IPS-NIHi11 (cell line): ENCODE data around the gene TOP2B.

ENCODE experiments used
- DNase-seq: peaks from one replicate; pipeline ENCODE4 v3.0.0; 2012; ENCODE audit warnings: mixed read lengths, low spot score

TOP2B gene

DNA sequence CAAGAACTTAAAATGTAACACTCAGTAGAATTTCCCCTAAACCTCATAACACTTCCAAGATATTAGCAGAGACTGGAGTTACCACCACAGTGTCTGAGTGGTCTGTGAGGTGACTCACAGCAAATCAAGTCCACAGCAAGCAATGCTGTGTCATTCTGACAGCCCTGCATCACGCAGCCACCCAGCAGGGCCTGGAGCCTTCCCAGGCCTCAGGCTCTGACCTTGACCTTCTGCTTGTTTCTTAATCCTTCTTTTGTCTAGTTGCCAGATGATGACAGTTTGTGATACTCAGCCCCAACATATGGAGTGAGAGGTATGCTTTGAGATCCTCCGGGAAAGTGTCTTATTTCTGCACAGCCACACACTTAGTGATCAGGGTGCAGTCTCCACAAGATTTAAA, 82.5 kb downstream of the TOP2B start:
- no peak for DNase-seq

DNA sequence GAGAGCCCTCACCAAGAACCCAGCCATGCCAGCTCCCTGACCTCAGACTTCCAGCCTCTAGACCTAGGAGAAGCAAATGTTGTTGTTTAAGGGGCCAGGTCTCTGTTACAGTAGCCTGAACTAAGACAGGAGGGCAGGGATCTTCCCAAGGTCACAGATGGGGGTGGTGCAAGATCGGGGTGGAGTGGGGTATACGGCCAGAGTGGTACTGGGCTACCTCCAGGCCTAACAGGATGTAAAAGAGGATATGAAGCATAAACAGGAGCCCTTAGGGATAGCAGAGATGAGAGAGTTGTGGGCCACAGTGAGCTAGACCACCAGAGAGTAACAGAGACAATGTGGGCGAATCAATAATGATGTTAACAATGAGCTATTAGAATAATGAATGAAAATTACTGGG, 82.9 kb downstream of the TOP2B start:
- no peak for DNase-seq

DNA sequence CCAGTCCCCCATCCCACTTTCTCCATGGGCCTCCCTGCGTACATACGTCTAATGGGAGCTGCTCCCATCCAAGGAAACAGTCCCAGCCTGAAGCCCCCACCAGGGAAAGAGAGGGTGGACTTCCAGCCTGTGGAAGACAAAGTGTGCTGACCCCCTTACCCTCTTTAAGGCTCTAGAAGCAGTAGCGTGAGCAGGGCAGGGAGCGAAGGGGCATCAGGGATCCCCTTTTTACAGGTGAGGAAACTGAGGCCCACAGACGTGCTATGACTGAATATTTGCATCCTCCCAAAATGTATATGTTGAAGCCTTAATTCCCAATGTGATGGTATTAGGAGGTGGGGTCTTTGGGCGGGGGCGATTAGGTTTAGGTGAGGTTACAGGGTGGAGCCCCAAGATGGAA, 83.4 kb downstream of the TOP2B start:
- no peak for DNase-seq

DNA sequence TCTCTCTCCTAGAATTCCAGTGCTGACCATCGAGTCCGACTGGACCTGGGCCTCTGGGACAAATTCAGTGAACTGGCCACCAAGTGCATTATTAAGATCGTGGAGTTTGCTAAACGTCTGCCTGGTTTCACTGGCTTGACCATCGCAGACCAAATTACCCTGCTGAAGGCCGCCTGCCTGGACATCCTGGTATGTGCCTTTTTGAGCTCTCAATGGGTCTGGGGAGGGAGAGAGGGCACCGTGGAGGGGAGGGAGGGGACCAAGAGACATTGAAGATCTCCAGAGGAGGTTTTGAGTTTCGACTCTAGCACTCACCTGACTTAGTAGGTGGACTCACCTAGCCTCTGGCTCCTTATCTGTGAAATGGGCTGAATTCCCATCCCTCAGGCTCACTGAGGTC, 84.2 kb downstream of the TOP2B start:
- no peak for DNase-seq

DNA sequence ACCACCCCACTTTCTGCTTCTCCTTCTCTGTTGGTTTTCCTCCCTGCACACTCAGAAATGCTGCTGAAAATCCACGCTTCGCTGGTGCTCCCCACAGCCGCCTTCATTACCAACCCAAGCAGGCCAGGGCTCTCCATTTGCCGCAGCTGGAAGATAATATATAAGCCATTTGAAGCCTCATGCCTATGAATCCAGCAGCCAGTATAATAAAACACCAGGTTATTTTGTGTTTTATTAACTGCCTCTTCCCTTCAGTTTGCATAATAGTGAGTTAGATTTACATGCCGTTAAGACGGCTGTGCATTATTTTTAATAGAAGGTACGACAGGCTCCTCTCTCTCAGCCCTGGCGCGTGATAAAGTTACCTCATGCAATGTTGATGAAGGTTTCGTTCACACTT, 86.6 kb downstream of the TOP2B start:
- no peak for DNase-seq

DNA sequence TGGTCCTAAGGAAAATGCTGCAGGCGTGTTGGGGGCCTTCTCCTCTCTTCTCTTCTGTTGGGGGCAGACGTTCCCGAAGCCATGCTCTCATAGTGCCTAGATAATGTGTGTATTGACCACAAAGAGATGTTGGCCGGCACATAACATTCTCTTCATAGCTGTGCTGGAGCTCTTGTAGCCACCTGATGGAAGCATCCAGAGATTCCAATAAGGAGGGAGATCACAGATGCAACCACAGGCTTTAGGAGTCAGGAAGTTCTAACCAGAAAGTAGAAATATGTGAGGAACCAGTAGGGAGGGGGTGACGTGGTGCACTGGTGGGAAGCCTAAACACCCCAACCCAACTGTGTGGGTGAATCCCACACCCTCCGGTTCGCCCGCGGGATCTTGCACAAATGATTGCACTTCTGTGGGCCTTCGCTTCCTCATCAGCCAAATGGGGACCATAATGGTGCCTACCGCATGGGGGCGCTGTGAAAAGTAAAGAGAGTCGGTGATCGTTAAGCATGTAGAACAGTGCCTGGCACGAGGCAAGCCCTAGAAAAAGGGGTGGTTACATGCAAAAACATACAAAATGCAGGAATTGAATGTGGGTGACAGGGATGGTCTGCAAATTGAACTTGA, 87.8 kb downstream of the TOP2B start:
- DNase-seq, result peak; percentile 31

DNA sequence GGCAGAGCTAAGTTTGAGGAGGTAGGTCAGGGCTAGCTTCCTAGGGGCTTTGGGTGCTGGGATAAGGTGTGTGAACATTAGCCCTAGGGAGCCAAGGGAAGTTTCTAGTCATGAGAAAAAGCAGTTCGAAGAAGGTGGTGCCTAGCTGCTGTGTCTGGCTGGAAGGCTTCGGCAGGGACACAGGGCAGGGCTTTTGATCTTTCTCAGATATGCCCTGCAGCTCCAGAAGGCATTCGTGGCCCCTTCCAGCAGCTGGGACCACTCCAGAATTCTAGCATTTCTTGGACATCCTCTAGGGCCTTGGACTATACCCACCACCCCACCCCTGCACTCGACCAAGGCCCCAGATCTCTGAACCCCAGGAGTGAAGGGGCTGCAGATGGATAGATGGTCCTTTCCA, 88.6 kb downstream of the TOP2B start:
- no peak for DNase-seq

DNA sequence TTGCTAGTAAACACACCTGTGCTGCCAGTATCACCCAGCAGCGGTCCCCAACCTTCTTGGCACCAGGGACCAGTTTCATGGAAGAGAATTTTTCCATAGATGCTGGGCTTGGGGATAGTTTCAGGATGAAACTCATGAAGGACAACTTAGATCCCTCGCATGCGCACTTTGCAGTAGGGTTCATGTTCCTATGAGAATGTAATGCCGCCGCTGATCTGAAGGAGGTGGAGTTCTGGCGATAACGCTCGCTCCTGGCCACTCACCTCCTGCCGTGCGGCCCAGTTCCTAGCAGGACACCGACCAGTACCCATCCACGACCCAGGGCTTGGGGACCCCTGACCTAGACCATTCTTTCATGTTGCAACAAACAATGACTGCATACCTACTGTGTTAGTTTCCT, 89.7 kb downstream of the TOP2B start:
- DNase-seq, result no peak

DNA sequence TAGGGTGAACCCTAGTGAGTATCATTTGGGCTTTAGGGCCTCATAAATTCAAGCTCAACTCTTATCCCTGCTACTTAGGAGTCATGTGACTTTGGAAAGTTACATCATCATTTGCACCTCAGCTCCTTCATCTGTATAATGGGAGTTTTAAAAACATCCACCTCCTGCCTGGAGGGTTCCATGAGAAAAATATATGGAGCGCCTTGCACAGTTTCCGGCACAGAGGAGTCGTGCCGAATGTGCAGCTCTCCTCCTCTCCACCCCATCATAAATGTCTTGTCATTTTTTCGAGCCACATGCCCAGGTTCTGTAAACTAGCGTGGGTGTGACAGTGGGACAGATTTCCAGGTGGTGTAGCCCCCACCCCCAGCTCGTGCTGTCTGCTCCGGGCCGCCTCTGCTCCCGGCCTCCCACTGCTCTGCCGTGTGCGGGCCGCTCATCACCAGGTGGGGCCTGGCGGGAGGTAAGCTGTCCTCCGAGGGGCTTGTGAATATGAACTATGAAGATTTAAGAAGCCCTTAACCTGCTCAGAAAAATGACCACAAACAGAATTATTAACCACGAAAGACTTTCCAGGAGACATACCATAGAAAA, 90.4 kb downstream of the TOP2B start:
- DNase-seq, result no peak

DNA sequence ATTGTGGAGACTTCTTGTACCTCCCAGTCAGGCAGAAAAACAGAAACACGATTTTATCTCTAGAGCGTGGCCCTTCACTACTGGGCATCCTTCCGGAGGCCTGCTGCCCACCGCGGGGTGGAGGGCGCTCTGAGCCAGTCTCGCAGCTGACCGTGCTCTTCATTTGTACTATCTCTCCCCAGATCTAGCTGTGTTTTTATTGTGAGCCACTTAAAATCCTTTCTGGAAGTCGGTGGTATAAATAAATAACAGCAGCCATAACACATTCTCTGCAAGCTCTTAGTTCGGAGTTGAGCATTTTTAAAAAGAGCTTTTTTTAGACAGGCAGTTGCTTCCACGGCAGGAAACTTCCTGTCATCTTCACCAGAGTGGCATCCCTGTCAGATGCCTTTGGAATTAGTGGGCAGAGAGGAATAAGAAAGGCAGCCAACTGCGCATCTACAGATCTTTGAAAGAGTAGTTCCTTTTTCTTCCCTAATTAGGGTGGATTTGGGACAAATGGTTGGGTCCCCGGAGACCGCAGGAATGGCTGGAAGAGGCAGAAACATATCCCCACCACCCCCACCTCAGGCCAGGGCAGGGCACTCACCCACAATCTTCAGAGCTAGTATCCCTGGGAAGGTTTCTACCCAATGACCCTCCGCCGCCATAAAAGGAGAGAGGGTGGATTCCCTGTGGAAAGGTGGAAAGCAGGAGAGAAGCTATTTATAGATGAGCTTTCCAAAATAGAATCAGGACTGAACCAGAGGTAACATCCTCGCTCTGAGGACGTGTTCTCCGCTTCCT, 91.1 kb downstream of the TOP2B start:
- DNase-seq, result no peak

DNA sequence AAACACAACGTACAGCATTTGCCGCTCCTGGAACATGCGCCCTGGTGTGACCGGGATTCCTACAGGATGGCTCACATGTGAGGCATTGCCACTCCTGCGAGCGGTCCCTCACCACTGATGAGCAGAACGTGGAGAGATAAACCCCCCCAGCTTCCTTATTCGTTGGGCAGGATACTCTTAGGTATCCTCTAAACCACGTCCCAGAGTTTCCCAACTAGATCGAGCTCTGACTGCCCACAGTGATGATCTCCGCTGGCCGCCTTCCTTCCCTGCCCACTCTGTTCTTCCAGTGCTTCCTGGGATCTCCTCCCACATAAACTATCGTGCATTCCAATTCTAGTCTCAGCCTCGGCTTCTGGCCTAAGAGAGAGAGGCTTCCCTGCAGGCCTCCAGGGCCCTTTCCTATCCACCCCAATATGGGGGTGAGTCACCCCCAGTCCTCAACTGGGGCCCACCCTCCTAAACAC, 91.8 kb downstream of the TOP2B start:
- DNase-seq, result no peak

DNA sequence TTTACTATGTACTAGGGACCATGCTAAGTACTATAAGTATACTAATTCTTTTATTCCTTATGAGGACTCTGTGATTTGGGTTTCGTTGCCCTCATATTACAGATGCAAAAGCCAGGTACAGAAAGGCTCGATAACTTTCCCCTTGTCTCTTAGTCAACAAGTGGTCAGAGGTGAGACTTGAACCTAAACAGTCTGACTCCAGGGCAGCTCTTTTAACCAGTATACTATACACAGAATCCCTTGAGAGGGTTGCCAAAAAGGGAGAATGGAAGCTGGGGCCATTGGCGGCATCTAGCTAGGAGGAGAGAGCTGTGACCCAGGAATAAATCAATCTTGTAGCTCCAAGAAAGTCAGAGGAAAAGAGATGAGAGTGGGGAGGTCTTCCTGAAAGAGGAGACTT, 92.4 kb downstream of the TOP2B start:
- no peak for DNase-seq

DNA sequence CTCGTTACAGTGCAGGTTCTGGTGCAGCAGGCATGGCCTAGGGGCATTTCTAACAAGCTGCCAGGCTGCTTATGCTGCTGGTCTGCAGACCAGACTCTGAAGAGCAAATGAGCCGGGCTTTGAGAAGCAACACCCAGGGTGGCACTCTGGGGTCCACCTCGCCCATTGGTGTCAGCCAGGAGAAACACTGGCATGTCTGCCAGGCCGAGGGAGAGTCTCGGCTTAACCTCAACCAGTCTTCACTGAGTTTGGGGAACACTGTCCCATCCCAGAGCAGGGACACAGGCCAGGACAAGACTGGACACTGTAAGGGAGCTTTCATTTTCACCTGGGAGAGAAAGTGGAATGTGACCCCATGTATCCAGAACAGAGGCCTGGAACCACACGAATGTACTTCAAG, 93.4 kb downstream of the TOP2B start:
- DNase-seq, result no peak

DNA sequence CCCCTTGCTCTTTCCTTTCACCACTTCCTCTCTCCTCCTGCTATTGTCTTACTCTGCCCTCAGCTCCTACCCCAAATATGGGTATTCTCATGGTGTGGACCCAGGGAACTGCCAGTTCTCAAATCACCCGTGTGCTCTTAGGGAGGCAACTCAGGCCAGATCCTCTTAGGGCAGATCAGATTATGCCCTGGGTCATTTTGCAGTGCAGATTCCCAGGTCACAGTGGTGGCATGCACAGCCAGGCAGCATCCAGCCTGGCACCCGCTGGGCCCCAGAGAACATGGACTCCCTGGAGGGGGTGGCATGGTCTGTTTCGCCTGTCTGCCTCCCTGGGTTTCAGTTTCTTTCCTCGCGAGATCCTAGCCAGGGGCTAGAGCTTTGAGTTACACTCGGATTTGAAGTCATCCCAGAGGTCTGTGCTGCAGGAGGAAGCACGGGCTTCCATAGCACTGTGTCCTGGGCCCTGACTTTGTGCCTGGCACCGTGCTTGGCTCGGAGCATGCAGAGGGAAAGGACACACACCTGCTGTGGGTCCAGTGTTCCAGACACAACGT, 96.1 kb downstream of the TOP2B start:
- DNase-seq, result no peak

DNA sequence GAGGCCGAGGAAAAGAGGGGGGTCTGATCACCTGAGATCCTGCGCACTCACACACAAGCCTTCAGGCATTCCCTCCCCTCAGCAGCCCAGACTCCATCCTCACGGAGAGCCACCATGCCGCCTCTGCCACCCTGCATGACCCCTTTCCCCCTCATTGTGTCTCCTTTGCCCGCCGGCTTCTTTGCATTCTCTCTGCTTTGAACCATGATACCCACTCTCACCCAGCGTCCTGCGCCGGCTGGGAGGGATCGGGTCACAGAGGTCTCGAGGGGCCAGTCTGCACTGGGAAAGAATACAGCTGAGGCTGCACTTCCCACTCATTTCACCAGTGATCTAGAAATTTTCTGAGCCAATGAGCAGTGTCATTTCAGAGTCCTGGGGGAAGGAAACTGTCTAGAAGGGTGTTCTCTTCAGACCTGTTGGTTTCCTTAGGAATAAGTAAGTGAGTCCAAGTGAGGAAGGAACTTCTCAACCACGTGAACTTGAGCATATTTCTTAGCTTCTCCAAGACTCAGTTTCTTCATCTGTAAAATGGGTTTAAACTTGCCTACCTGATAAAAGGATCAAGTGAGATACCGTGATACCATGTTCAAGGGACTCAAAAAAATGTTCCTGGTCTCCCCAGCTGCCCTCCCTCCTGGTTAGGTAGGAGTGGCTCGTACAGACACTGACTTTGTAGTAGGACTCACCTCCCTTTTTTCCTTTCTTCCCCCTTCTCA, 96.7 kb downstream of the TOP2B start:
- no peak for DNase-seq

DNA sequence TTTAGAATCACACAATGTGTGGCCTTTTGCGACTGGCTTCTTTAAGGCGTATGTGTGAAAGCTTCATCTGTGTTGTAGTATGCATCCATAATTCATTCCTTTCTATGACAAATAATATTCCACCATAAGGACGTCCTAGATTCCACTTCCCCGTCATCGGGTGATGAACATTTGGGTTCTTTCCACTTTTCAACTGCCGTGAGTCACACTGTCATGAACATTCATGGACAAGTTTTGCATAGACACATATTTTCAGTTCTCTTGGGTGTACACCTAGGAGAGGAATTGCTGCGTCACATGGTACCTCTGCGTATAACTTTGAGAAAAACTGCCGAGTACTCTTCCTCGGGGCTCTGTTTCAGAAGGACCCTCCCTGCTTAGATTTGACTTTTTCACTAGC, 97.3 kb downstream of the TOP2B start:
- DNase-seq, result no peak

DNA sequence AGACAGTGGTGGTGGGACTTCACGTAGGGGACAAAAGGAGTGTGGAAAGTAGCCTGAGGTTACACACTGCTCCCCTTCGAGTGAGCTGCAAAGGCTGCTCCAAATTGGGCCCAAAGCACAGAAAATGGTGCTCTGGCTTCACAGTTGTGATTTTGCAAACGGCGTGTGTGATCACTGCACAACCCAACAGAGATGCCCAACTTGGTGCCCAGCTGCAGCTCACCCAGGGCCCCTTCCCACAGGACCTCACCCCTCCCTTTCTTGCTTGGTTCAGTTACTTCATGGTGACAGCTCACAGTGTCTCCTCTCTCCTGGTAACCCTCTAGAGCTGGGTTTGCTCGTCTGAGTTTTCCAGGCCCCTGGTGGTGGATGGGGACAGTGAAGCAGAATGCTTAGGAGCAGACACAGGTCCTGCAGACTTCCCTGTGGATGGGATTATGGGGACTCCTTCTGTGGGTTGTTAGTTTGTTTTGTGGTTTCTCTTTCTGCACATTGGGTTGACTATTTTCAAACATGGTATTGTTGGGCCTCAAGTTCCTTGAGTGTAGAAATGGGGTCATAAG, 98.3 kb downstream of the TOP2B start:
- DNase-seq, result no peak

DNA sequence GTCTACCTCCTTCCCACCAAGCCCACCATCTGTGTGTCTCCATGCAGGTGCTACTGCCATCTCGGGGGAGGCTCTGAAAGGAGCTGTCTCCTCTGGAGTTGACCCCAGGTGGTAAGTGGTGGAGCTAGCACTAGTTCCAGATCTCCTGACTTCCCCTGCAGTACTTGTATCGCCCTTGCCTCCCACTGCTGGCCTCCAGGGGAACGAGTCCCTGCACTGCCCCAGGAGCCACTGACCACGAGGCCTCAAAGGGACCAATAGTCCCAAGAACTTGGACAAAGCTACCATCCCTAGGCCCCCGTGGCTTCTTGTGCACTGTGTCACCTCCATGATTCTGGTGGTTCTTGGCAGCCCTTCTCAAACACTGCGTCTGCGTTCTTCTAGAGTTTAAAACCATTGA, 98.9 kb downstream of the TOP2B start:
- DNase-seq, result no peak

DNA sequence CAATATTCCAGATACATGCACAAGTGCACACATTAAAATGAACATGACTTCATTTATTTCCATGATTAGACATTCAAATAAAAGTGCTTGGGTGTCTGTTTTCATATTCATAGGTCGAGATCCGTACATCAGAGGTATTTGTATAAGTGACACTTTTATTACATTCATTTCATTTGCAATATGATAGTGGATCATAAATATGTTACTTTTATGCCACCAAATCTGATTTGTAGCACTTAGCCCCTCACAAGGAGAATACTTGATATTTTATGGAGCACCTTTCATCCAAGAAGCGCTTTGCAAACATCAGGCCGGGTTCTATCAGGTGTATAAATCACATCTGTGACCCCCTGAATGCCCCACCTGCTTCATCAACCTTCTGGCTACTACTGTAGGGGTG, 100.6 kb downstream of the TOP2B start:
- DNase-seq, result no peak

DNA sequence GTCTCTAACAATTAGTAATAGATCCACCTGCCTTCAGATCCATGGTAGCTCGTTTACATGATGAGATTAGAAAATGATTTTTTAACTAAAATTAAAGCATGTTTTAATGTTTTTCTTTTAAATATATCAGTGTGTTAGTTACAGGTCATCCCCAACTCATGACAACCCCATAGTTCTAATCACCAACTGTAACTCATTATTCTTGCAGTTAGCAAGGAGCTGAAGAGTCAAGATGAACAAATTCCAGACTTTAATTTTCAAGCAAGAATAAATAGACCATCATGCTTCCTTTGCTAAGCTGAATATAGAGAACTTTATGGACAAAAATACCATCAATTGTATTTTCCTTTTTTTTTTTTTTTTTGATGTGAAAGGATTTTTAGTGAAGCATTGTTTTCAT, 101.1 kb downstream of the TOP2B start:
- DNase-seq, result no peak

DNA sequence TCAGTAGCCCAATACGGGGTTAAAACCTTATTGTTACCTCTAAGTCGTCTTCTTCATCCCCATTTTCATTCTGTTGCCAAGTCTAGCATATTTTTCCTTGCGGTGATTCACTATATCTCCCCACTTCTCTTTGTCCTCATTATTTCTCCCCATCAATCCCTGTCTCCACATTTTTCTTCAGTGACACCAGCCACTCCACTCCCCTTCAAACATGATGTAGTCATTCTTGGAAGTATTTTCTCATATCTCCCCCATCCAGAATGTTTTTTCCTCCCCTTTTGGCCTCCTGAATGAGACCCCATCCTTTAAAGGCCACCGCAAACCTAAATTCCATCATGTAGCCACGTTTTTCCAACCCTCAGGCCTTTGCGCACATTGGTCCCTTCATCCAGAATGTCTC, 105.9 kb downstream of the TOP2B start:
- DNase-seq, result no peak

DNA sequence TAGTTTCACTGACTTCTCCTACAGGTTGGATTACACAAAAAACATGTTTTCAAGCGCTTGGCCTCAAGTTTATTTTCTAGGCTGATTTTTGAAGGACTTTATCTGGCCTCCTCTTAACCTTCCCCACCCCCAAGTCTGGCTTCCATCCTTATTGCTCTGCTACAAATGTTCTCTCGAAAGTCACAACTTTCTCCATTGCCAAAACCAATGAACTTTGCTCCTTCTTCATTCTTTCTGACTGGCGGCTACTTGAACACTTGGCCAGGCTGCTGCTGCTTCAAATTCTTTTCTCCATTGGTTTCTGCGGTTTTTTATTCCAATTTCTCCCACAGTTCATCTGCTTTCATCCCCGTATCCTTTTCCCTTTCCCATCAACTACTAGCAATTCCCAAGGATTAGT, 106.6 kb downstream of the TOP2B start:
- DNase-seq, result no peak
